OCI-LY7 (cell line): ENCODE results near the gene CNOT3. TPM values are rescaled to one million over a fixed set of nuclear protein-coding genes. Genes with fewer than 3 reads are reported as not detected.
"Not testable (repeated sequence)": the region's sequence is repeated elsewhere in the genome, so short reads cannot be mapped to it uniquely, and the experiment has no call there.

Source experiments
- BruUV-seq: library from RNA; stranded (reverse); fragments of 400-500 nt; replicated peaks from 2 replicates; lab custom pipeline; 2021; lab: Mats Ljungman, UMichigan
- CTCF ChIA-PET: fragments of 300-600 bp; sonication (Branson Sonifier 250); formaldehyde crosslinking; loops from one replicate; lab custom pipeline; 2022; ENCODE audit warnings: antibody characterized with exemption; ENCODE audit not compliant: unreplicated experiment; lab: Charles Lee
- POLR2A ChIA-PET: fragments of 300-600 bp; sonication (Branson Sonifier 250); formaldehyde crosslinking; loops from one replicate; lab custom pipeline; 2022; ENCODE audit warnings: antibody characterized with exemption; lab: Charles Lee
- DNase-seq: peaks from one replicate; pipeline ENCODE4 v3.0.0-alpha.2; 2015; ENCODE audit warnings: low spot score
- H2AFZ ChIP-seq: fragments of 200-600 bp; sonication (generic), shearing (Covaris generic); 2 replicates; pipeline ENCODE4 v1.6.1; 2014; ENCODE audit warnings: mild to moderate bottlenecking, antibody characterized with exemption, low read length, moderate library complexity
- H3K27ac ChIP-seq: fragments of 200-600 bp; sonication (generic); 2 replicates; pipeline ENCODE4 v1.5.1; 2014; ENCODE audit warnings: mixed run types, low read depth, mild to moderate bottlenecking, moderate library complexity, low read length, inconsistent platforms; ENCODE audit not compliant: poor library complexity, severe bottlenecking
- H3K36me3 ChIP-seq: fragments of 200-600 bp; sonication (generic); 2 replicates; pipeline ENCODE4 v1.6.1; 2014; ENCODE audit warnings: mild to moderate bottlenecking, antibody characterized with exemption, low read length, moderate library complexity, mixed read lengths; ENCODE audit not compliant: insufficient read depth
- H3K4me1 ChIP-seq: fragments of 200-600 bp; sonication (generic); 2 replicates; pipeline ENCODE4 v1.5.1; 2014; ENCODE audit warnings: mild to moderate bottlenecking, low read length; ENCODE audit not compliant: insufficient read depth, poor library complexity, severe bottlenecking
- H3K4me2 ChIP-seq: fragments of 200-600 bp; sonication (generic); 2 replicates; pipeline ENCODE4 v1.6.1; 2014; ENCODE audit warnings: mild to moderate bottlenecking, low read length
- H3K4me3 ChIP-seq: fragments of 200-600 bp; sonication (generic); 2 replicates; pipeline ENCODE4 v1.5.1; 2014; ENCODE audit warnings: mild to moderate bottlenecking, low read depth, low read length; ENCODE audit not compliant: poor library complexity, severe bottlenecking
- H3K79me2 ChIP-seq: fragments of 200-600 bp; sonication (generic); 2 replicates; pipeline ENCODE4 v1.6.1; 2016; ENCODE audit warnings: low read depth, mild to moderate bottlenecking, low read length, moderate library complexity, mixed read lengths; ENCODE audit not compliant: insufficient read depth
- H3K9me2 ChIP-seq: fragments of 200-600 bp; sonication (generic); 2 replicates; pipeline ENCODE4 v1.6.1; 2016; ENCODE audit warnings: mild to moderate bottlenecking, low read length, mixed read lengths; ENCODE audit not compliant: insufficient read depth
- H3K9me3 ChIP-seq: fragments of 200-600 bp; sonication (generic); 2 replicates; pipeline ENCODE4 v1.6.1; 2014; ENCODE audit warnings: mild to moderate bottlenecking, mixed run types, low read length, mixed read lengths
- H4K20me1 ChIP-seq: fragments of 200-600 bp; sonication (generic); 2 replicates; pipeline ENCODE4 v1.6.1; 2014; ENCODE audit warnings: mild to moderate bottlenecking, antibody characterized with exemption, low read length, moderate library complexity, mixed read lengths; ENCODE audit not compliant: insufficient read depth
- CTCF ChIP-seq: fragments of 200-600 bp; sonication (generic); conservative IDR thresholded peaks from 2 replicates; pipeline ENCODE4 v1.5.1; 2014; ENCODE audit warnings: mild to moderate bottlenecking, antibody characterized with exemption, low read length, moderate library complexity, mixed read lengths
- EZH2phosphoT487 ChIP-seq: fragments of 200-600 bp; sonication (generic); IDR thresholded peaks from 2 replicates; pipeline ENCODE4 v1.6.1; 2018; ENCODE audit warnings: low read depth, borderline replicate concordance, mild to moderate bottlenecking, mixed run types, antibody characterized with exemption, low read length, moderate library complexity, mixed read lengths
- intact Hi-C: fragments of 100-400 bp; cut with micrococcal nuclease; formaldehyde crosslinking; loops from one replicate; pipeline ENCODE4 v1.10.0; 2022; ENCODE audit not compliant: unreplicated experiment
- total RNA-seq, 2 experiments: library from RNA; depleted of rRNA in 1 of 2; stranded (reverse); fragments of >200 nt in 1 of 2; shearing (Covaris generic) in 1 of 2; gene quantifications; 2 replicates each; pipeline ENCODE4 v1.2.3, GENCODE V29; 2014 to 2022

Gene CNOT3
- total RNA-seq, 2 experiments from 2014 or later = 18.4 to 54.8 TPM

- POLR2A ChIA-PET = no interaction called here
- H3K4me2 ChIP-seq = peak overlapping the region; percentile 67
- no TSS peak for BruUV-seq
Observed at GRCh38 chr19:54095136-54095858, 42.3 kb upstream of the CNOT3 start.

GRCh38 chr19:54095859-54096616 lies 41.5 kb upstream of the CNOT3 start:
- H2AFZ ChIP-seq = peak overlapping the region; percentile 97
- H3K36me3 ChIP-seq, POLR2A ChIA-PET, H3K27ac ChIP-seq, CTCF ChIA-PET, H3K79me2 ChIP-seq, intact Hi-C loops, H4K20me1 ChIP-seq, BruUV-seq, H3K9me2 ChIP-seq, H3K9me3 ChIP-seq: not testable (repeated sequence)
- peak; percentile 54 for DNase-seq
- H3K4me2 ChIP-seq = peak overlapping the region; percentile 67
- peaks cover 20% of the 10 kb centered on the region for H3K4me1 ChIP-seq
- peak overlapping the region; percentile 45 for H3K4me3 ChIP-seq

More at GRCh38 chr19:54095136-54095858, 42.3 kb upstream of the CNOT3 start:
- Histone ChIP-seq H2AFZ (peak overlapping the region; percentile 97), H3K79me2 (no peaks in the 10 kb centered on the region), H3K9me2 (no peaks in the 10 kb centered on the region), H3K36me3 (no peaks in the 10 kb centered on the region), H3K4me1 (peaks cover 20% of the 10 kb centered on the region), H3K9me3 (no peaks in the 10 kb centered on the region), H3K27ac (no peak overlapping the region), H3K4me3 (peak overlapping the region; percentile 45), H4K20me1 (no peaks in the 10 kb centered on the region)
- CTCF ChIA-PET = no interaction called here
- DNase-seq = no peak
- intact Hi-C loops = no loop called here
- no peak for TF ChIP-seq CTCF
- TF ChIP-seq EZH2phosphoT487 = no peak

DNA sequence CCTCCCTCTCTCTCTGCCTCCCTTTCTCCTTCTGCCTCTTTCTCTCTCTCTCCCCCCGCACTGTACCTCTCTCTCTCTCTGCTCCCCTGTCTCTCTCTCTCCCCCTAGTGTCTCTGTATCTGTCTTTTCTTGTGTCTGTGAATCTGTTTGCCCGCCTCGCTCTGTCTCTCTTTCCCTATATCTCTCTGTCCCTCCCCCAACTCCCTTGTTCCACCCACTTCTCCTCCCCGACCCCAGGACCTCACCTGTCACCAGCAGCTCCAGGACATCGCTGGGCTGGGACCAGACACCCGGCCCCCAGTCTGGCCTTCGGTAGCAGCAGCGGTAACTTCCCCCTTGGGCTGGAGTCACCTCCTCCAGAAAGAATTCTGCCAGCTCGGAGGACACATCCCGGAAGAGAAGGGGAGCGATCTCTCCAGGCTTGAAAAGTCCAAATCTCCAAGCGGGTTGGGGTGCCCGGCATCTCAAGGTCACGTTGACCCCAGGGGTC lies 40.9 kb upstream of the CNOT3 start:
- H4K20me1 ChIP-seq = no peaks in the 10 kb centered on the region
- peak; percentile 67 for DNase-seq
- no peaks in the 10 kb centered on the region for H3K36me3 ChIP-seq
- H3K4me3 ChIP-seq = peak overlapping the region; percentile 45
- H3K79me2 ChIP-seq = no peaks in the 10 kb centered on the region
- H2AFZ ChIP-seq = peak overlapping the region; percentile 97
- POLR2A ChIA-PET = no interaction called here
- no peak for TF ChIP-seq EZH2phosphoT487
- peak; percentile 66 for TF ChIP-seq CTCF
- H3K9me2 ChIP-seq = no peaks in the 10 kb centered on the region
- H3K9me3 ChIP-seq = no peaks in the 10 kb centered on the region
- BruUV-seq = no TSS peak
- peaks cover 20% of the 10 kb centered on the region for H3K4me1 ChIP-seq
- intact Hi-C loops = no loop called here
- H3K27ac ChIP-seq = peak overlapping the region; percentile 4
- peak overlapping the region; percentile 67 for H3K4me2 ChIP-seq
- CTCF ChIA-PET = no interaction called here
